ENCODE results near the gene SPG7. TPM values are rescaled to one million over a fixed set of nuclear protein-coding genes. Genes with fewer than 3 reads are reported as not detected.
"Not testable (repeated sequence)": the region's sequence is repeated elsewhere in the genome, so short reads cannot be mapped to it uniquely, and the experiment has no call there.

The SPG7 gene
- total RNA-seq, 1 experiment from 2014 or later, result 119 TPM

GRCh38 chr16:89460556-89460955 lies 47.6 kb upstream of the SPG7 start:
- peaks cover 4% of the 10 kb centered on the region for H3K79me1 ChIP-seq (ENCODE audit: insufficient read depth, low read depth, low read length, poor library complexity, severe bottlenecking)
- no peak overlapping the region for H3K9ac ChIP-seq (ENCODE audit: extremely low read depth, insufficient read length, low read length)
- peaks cover 32 to 55% (median 32%) of the 10 kb centered on the region in 3 experiments for H3K36me3 Mint-ChIP-seq (ENCODE audit: insufficient read depth in 1 of 3, low read depth in 3 of 3)
- no peak overlapping the region for H2BK120ac ChIP-seq (ENCODE audit: low read depth, low read length, poor library complexity, severe bottlenecking)
- no peaks in the 10 kb centered on the region for H3K9me3 ChIP-seq (ENCODE audit: control insufficient read depth, low read depth, low read length)
- H3K27me3 Mint-ChIP-seq (ENCODE audit: low read depth), result no peaks in the 10 kb centered on the region
- TF ChIP-seq, protein P1, sequence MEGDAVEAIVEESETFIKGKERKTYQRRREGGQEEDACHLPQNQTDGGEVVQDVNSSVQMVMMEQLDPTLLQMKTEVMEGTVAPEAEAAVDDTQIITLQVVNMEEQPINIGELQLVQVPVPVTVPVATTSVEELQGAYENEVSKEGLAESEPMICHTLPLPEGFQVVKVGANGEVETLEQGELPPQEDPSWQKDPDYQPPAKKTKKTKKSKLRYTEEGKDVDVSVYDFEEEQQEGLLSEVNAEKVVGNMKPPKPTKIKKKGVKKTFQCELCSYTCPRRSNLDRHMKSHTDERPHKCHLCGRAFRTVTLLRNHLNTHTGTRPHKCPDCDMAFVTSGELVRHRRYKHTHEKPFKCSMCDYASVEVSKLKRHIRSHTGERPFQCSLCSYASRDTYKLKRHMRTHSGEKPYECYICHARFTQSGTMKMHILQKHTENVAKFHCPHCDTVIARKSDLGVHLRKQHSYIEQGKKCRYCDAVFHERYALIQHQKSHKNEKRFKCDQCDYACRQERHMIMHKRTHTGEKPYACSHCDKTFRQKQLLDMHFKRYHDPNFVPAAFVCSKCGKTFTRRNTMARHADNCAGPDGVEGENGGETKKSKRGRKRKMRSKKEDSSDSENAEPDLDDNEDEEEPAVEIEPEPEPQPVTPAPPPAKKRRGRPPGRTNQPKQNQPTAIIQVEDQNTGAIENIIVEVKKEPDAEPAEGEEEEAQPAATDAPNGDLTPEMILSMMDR (conservative IDR thresholded peaks at IDR 0.05), result no peak
- no peak overlapping the region for H2BK12ac ChIP-seq (ENCODE audit: insufficient read length, low read depth, low read length)
- H2AFZ ChIP-seq (ENCODE audit: low read length), result no peak overlapping the region
- H2AK5ac ChIP-seq (ENCODE audit: insufficient read length, low read length), result no peak overlapping the region
- H4K8ac ChIP-seq (replicated peaks; ENCODE audit: insufficient read length, low read depth, low read length), result no peak overlapping the region
- no peaks in the 10 kb centered on the region for H3K23me2 ChIP-seq (ENCODE audit: insufficient read length, low read depth, low read length, poor library complexity, severe bottlenecking)
- H3K14ac ChIP-seq (ENCODE audit: insufficient read depth, low read length), result no peak overlapping the region
- WGBS (ENCODE audit: extremely low coverage, insufficient read length, low lambda C conversion rate), result no CpG with 5 or more reads among the region's 6 CpGs
- no peak overlapping the region for H3K18ac ChIP-seq (ENCODE audit: insufficient read length, low read depth, low read length)
- H4K5ac ChIP-seq (ENCODE audit: insufficient read length, low read depth, low read length), result no peak overlapping the region
- peaks cover 16 to 33% of the 10 kb centered on the region in 2 experiments for H3K9me3 Mint-ChIP-seq
- no peak overlapping the region for H2BK5ac ChIP-seq (ENCODE audit: insufficient read length, low read length)
- H3K4ac ChIP-seq (ENCODE audit: low read depth, low read length), result no peak overlapping the region
- no peak overlapping the region for H4K91ac ChIP-seq (ENCODE audit: insufficient read length, low read depth, low read length)
- H3K4me2 ChIP-seq (ENCODE audit: insufficient read depth, insufficient read length, low read length), result no peak overlapping the region
- H3T11ph ChIP-seq (ENCODE audit: low read length), result no peak overlapping the region
- no peak overlapping the region for H3K4me3 Mint-ChIP-seq
- H2BK15ac ChIP-seq (ENCODE audit: low read depth, low read length), result no peak overlapping the region
- H3K4me1 Mint-ChIP-seq, result peaks cover 13 to 21% of the 10 kb centered on the region in 2 experiments
- no peak overlapping the region for H3K27ac ChIP-seq (ENCODE audit: insufficient read length, low read depth, low read length)
- H3K27ac Mint-ChIP-seq, result no peak overlapping the region
- H3K4me1 ChIP-seq (ENCODE audit: insufficient read depth, low read length), result no peaks in the 10 kb centered on the region; the same call in 1 of the 2 replicates
- no peak overlapping the region for H3K23ac ChIP-seq (ENCODE audit: insufficient read length, low read depth, low read length)
- H3K79me2 ChIP-seq (ENCODE audit: insufficient read depth, low read length), result peaks cover 62% of the 10 kb centered on the region
- H3K27me3 ChIP-seq (ENCODE audit: insufficient read depth, low read length), result no peaks in the 10 kb centered on the region
- no peaks in the 10 kb centered on the region for H4K20me1 ChIP-seq (ENCODE audit: control insufficient read depth, insufficient read depth, insufficient read length)
- no peak overlapping the region for H2BK20ac ChIP-seq (ENCODE audit: low read depth, low read length, poor library complexity, severe bottlenecking)
- no peak overlapping the region for H3K56ac ChIP-seq (ENCODE audit: insufficient read length, low read depth, low read length)
- DNase-seq, result no peak

GRCh38 chr16:89461890-89462289 lies 46.3 kb upstream of the SPG7 start:
- H3K4me1 ChIP-seq (ENCODE audit: insufficient read depth, low read length), result not testable (repeated sequence)
- no CpG with 5 or more reads among the region's 15 CpGs for WGBS (ENCODE audit: extremely low coverage, insufficient read length, low lambda C conversion rate)

More at GRCh38 chr16:89461890-89462289, 46.3 kb upstream of the SPG7 start:
- H3K27me3 ChIP-seq (ENCODE audit: insufficient read depth, low read length); H3K9ac ChIP-seq (ENCODE audit: extremely low read depth, insufficient read length, low read length); H3K79me1 ChIP-seq (ENCODE audit: insufficient read depth, low read depth, low read length, poor library complexity, severe bottlenecking); H4K20me1 ChIP-seq (ENCODE audit: control insufficient read depth, insufficient read depth, insufficient read length); H3K23me2 ChIP-seq (ENCODE audit: insufficient read length, low read depth, low read length, poor library complexity, severe bottlenecking); H3K23ac ChIP-seq (ENCODE audit: insufficient read length, low read depth, low read length); H3K18ac ChIP-seq (ENCODE audit: insufficient read length, low read depth, low read length); H2BK15ac ChIP-seq (ENCODE audit: low read depth, low read length); DNase-seq; H3K4ac ChIP-seq (ENCODE audit: low read depth, low read length); H3T11ph ChIP-seq (ENCODE audit: low read length); H4K5ac ChIP-seq (ENCODE audit: insufficient read length, low read depth, low read length); H4K91ac ChIP-seq (ENCODE audit: insufficient read length, low read depth, low read length); H3K56ac ChIP-seq (ENCODE audit: insufficient read length, low read depth, low read length); H3K4me3 Mint-ChIP-seq; H2AK5ac ChIP-seq (ENCODE audit: insufficient read length, low read length); H3K27ac Mint-ChIP-seq; H2BK20ac ChIP-seq (ENCODE audit: low read depth, low read length, poor library complexity, severe bottlenecking); H3K27me3 Mint-ChIP-seq (ENCODE audit: low read depth); H3K4me2 ChIP-seq (ENCODE audit: insufficient read depth, insufficient read length, low read length); H4K8ac ChIP-seq (replicated peaks; ENCODE audit: insufficient read length, low read depth, low read length); H2BK120ac ChIP-seq (ENCODE audit: low read depth, low read length, poor library complexity, severe bottlenecking); H2BK12ac ChIP-seq (ENCODE audit: insufficient read length, low read depth, low read length); H2AFZ ChIP-seq (ENCODE audit: low read length); H3K9me3 ChIP-seq (ENCODE audit: control insufficient read depth, low read depth, low read length); H3K27ac ChIP-seq (ENCODE audit: insufficient read length, low read depth, low read length); H2BK5ac ChIP-seq (ENCODE audit: insufficient read length, low read length); H3K14ac ChIP-seq (ENCODE audit: insufficient read depth, low read length): not testable (repeated sequence)
- H3K4me1 Mint-ChIP-seq, result peaks cover 27 to 32% of the 10 kb centered on the region in 2 experiments
- peaks cover 29 to 53% (median 34%) of the 10 kb centered on the region in 3 experiments for H3K36me3 Mint-ChIP-seq (ENCODE audit: insufficient read depth in 1 of 3, low read depth in 3 of 3)
- H3K9me3 Mint-ChIP-seq, result peaks cover 16 to 33% of the 10 kb centered on the region in 2 experiments
- peaks cover 60% of the 10 kb centered on the region for H3K79me2 ChIP-seq (ENCODE audit: insufficient read depth, low read length)
